Stimulated activated CD8-positive, alpha-beta memory T cell treated with anti-CD3 and anti-CD28 coated beads, Interleukin-12 subunit alpha, Interleukin-12 subunit beta, amount 100 ng/mL, for 4 hours (primary cell): ENCODE results near the gene FCN1.

Experiments used
- DNase-seq: peaks from one replicate; pipeline ENCODE4 v3.0.0-alpha.2; 2020; ENCODE audit warnings: low read depth

FCN1 gene

GRCh38 chr9:134951461-134951860, 33.7 kb upstream of the FCN1 start:
- no peak for DNase-seq

- DNase-seq: no peak
These were observed 32.9 kb upstream of the FCN1 start for GRCh38 chr9:134950386-134951210.

GRCh38 chr9:134949681-134950385, 32.1 kb upstream of the FCN1 start:
- no peak for DNase-seq

- DNase-seq: no peak
These were observed 30.4 kb upstream of the FCN1 start for GRCh38 chr9:134948149-134948548.

- no peak for DNase-seq
These were observed 29.7 kb upstream of the FCN1 start for GRCh38 chr9:134947265-134947955.

GRCh38 chr9:134946663-134947062, 29.0 kb upstream of the FCN1 start:
- no peak for DNase-seq

- DNase-seq: no peak
These were observed 28.0 kb upstream of the FCN1 start for GRCh38 chr9:134945509-134946275.

- no peak for DNase-seq
These were observed 27.2 kb upstream of the FCN1 start for GRCh38 chr9:134944916-134945315.

- no peak for DNase-seq
These were observed 26.7 kb upstream of the FCN1 start for GRCh38 chr9:134944351-134944802.

GRCh38 chr9:134943836-134944235, 26.1 kb upstream of the FCN1 start:
- no peak for DNase-seq

- no peak for DNase-seq
These were observed 25.7 kb upstream of the FCN1 start for GRCh38 chr9:134943411-134943810.

- no peak for DNase-seq
These were observed 25.1 kb upstream of the FCN1 start for GRCh38 chr9:134942788-134943184.

- no peak for DNase-seq
These were observed 24.5 kb upstream of the FCN1 start for GRCh38 chr9:134942011-134942787.

GRCh38 chr9:134940236-134941208, 22.8 kb upstream of the FCN1 start:
- DNase-seq: no peak

- DNase-seq: no peak
These were observed 22.1 kb upstream of the FCN1 start for GRCh38 chr9:134939836-134940235.

GRCh38 chr9:134939080-134939733, 21.5 kb upstream of the FCN1 start:
- no peak for DNase-seq

- no peak for DNase-seq
These were observed 20.8 kb upstream of the FCN1 start for GRCh38 chr9:134938346-134939079.

- no peak for DNase-seq
These were observed 20.0 kb upstream of the FCN1 start for GRCh38 chr9:134937566-134938345.
